HepG2 (cell line): ENCODE data around the gene LITAFD. TPM values are rescaled to one million over a fixed set of nuclear protein-coding genes. Genes with fewer than 3 reads are reported as not detected.
A peak's percentile ranks its signal among the peaks of the same experiment; 100 is the strongest.

ENCODE experiments used
- ERF ChIP-seq: IDR thresholded peaks from 2 replicates; pipeline ENCODE4 v1.6.1; 2018; ENCODE audit warnings: missing biosample characterization, missing genetic modification reagents
- HNF1A ChIP-seq, 2 experiments: sonication (generic) in 1 of 2; formaldehyde crosslinking in 1 of 2; IDR thresholded peaks; 2 replicates each; pipeline versions ENCODE4 v1.4.0 to v1.6.1; 2016 to 2020; ENCODE audit warnings: borderline replicate concordance in 1 of 2, low read depth in 1 of 2, mild to moderate bottlenecking in 1 of 2, missing genetic modification reagents in 1 of 2
- ISX ChIP-seq: sonication (generic); formaldehyde crosslinking; conservative IDR thresholded peaks from 2 replicates; pipeline ENCODE4 v1.5.0; 2020; ENCODE audit warnings: missing genetic modification reagents
- NR2F6 ChIP-seq, 2 experiments: IDR thresholded peaks; 2 replicates each; pipeline ENCODE4 v1.6.1; 2016; ENCODE audit warnings: antibody characterized with exemption in 1 of 2, mild to moderate bottlenecking in 1 of 2
- RBM22 ChIP-seq: fragments of 200-400 bp; formaldehyde crosslinking; optimal IDR thresholded peaks from 2 replicates; pipeline ENCODE3; 2017; ENCODE audit warnings: mild to moderate bottlenecking, low read length, moderate library complexity
- RFX5 ChIP-seq: IDR thresholded peaks from 2 replicates; pipeline ENCODE4 v1.6.1; 2011; ENCODE audit warnings: low read depth, low read length, improper control_type of control experiment
- TBX3 ChIP-seq: fragments of 450-650 bp; IDR thresholded peaks from 2 replicates; pipeline ENCODE4 v1.6.1; 2017; ENCODE audit warnings: antibody characterized with exemption, mild to moderate bottlenecking, inconsistent platforms, borderline replicate concordance
- TEAD3 ChIP-seq: optimal IDR thresholded peaks from 2 replicates; pipeline ENCODE3; 2016; ENCODE audit warnings: borderline replicate concordance
- ZBTB8A ChIP-seq: sonication (generic); formaldehyde crosslinking; IDR thresholded peaks from 2 replicates; pipeline ENCODE4 v1.4.0; 2020; ENCODE audit warnings: mild to moderate bottlenecking, low read depth, missing genetic modification reagents, borderline replicate concordance
- ZHX1 ChIP-seq: sonication (generic); formaldehyde crosslinking; IDR thresholded peaks from 2 replicates; pipeline ENCODE4 v1.8.1; 2022; ENCODE audit warnings: low read depth, mild to moderate bottlenecking, missing genetic modification reagents
- ZNF263 ChIP-seq: sonication (generic); formaldehyde crosslinking; IDR thresholded peaks from 2 replicates; pipeline ENCODE4 v1.4.0; 2020; ENCODE audit warnings: missing genetic modification reagents
- ZNF276 ChIP-seq: sonication (generic); formaldehyde crosslinking; IDR thresholded peaks from 2 replicates; pipeline ENCODE4 v1.4.0; 2020; ENCODE audit warnings: mild to moderate bottlenecking, low read depth, missing genetic modification reagents
- ZNF607 ChIP-seq: sonication (generic); formaldehyde crosslinking; IDR thresholded peaks from 2 replicates; pipeline ENCODE4 v1.5.1; 2020; ENCODE audit warnings: missing genetic modification reagents, mild to moderate bottlenecking, borderline replicate concordance
- ZNF614 ChIP-seq: IDR thresholded peaks from 2 replicates; pipeline ENCODE4 v1.6.1; 2018; ENCODE audit warnings: missing biosample characterization, missing genetic modification reagents, inconsistent platforms, borderline replicate concordance
- ZNF768 ChIP-seq: sonication (generic); formaldehyde crosslinking; IDR thresholded peaks from 2 replicates; pipeline ENCODE4 v1.4.0; 2020; ENCODE audit warnings: missing genetic modification reagents
- polyA plus RNA-seq, 8 experiments: library from polyadenylated mRNA; depleted of rRNA in 3 of 8; stranded (reverse) in 7 of 8; unstranded in 1 of 8; fragments of >200 nt; fragmentation: Illumina TruSeq in 4 of 8; extraction: Trizol in 4 of 8; gene quantifications; 2 replicates each; pipeline versions ENCODE4 v1.2.1 to v1.2.3, GENCODE V29; 2011 to 2016; ENCODE audit warnings: low read depth in 4 of 8, missing spikeins in 1 of 8, mixed read lengths in 1 of 8; ENCODE audit not compliant: insufficient read depth in 1 of 8
- total RNA-seq, 5 experiments: library from RNA; depleted of rRNA; stranded (reverse); fragments of >200 nt; fragmentation: Illumina TruSeq; extraction: Trizol; gene quantifications; 2 replicates each; pipeline ENCODE4 v1.2.3, GENCODE V29; 2016; ENCODE audit warnings: low read depth in 1 of 5
- TF ChIP-seq, protein P1 (sequence below): sonication (generic); formaldehyde crosslinking; IDR thresholded peaks from 2 replicates; pipeline ENCODE4 v1.4.0; 2020; ENCODE audit warnings: low read depth, missing genetic modification reagents

The LITAFD gene
- total and polyA plus RNA-seq, 2 of the 13 experiments (the other 11 are each of a cell fraction or from before 2014, with no cell fraction given): not detected

GRCh38 chr16:8850279-8850885 is 31.8 kb upstream of the LITAFD start (continued):
- TF ChIP-seq NR2F6 (IDR thresholded peaks at IDR 0.05) (peak; percentile 94), NR2F6 (CRISPR knock-in tag; IDR thresholded peaks at IDR 0.05) (peak; percentile 98), RBM22 (peak; percentile 91), HNF1A (IDR thresholded peaks at IDR 0.05; ENCODE audit: low read depth) (no peak), HNF1A (CRISPR knock-in tag; IDR thresholded peaks at IDR 0.05; ENCODE audit: borderline replicate concordance) (peak; percentile 83; the same call in 1 of the 2 replicates), ZNF768 (CRISPR knock-in tag) (peak; percentile 45), TEAD3 (CRISPR knock-in tag) (peak; percentile 87), ZNF276 (0 out of 2 replicates have a peak, but pooled peaks have one; percentile 58), ERF (CRISPR knock-in tag) (peak; percentile 97), ZNF614 (peak; percentile 96), ZHX1 (CRISPR knock-in tag) (0 out of 2 replicates have a peak, but pooled peaks have one; percentile 22), ZNF263 (CRISPR knock-in tag) (peak; percentile 50), ISX (CRISPR knock-in tag) (0 out of 2 replicates have a peak, but pooled peaks have one; percentile 28), RFX5 (no peak), ZNF607 (CRISPR knock-in tag) (0 out of 2 replicates have a peak, but pooled peaks have one; percentile 60), TBX3 (peak; percentile 66), ZBTB8A (CRISPR knock-in tag) (no peak; the same call in 1 of the 2 replicates)
- TF ChIP-seq, protein P1, sequence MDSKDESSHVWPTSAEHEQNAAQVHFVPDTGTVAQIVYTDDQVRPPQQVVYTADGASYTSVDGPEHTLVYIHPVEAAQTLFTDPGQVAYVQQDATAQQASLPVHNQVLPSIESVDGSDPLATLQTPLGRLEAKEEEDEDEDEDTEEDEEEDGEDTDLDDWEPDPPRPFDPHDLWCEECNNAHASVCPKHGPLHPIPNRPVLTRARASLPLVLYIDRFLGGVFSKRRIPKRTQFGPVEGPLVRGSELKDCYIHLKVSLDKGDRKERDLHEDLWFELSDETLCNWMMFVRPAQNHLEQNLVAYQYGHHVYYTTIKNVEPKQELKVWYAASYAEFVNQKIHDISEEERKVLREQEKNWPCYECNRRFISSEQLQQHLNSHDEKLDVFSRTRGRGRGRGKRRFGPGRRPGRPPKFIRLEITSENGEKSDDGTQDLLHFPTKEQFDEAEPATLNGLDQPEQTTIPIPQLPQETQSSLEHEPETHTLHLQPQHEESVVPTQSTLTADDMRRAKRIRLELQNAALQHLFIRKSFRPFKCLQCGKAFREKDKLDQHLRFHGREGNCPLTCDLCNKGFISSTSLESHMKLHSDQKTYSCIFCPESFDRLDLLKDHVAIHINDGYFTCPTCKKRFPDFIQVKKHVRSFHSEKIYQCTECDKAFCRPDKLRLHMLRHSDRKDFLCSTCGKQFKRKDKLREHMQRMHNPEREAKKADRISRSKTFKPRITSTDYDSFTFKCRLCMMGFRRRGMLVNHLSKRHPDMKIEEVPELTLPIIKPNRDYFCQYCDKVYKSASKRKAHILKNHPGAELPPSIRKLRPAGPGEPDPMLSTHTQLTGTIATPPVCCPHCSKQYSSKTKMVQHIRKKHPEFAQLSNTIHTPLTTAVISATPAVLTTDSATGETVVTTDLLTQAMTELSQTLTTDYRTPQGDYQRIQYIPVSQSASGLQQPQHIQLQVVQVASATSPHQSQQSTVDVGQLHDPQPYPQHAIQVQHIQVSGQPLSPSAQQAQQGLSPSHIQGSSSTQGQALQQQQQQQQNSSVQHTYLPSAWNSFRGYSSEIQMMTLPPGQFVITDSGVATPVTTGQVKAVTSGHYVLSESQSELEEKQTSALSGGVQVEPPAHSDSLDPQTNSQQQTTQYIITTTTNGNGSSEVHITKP (CRISPR knock-in tag): peak; percentile 89
